SK-N-SH treated with all-trans-retinoic acid at 6 μM for 48 hours (cell line): ENCODE data around the gene VHLL.

Source experiments
- ESRRG ChIP-seq: fragments of 250-450 bp; sonication (Bioruptor Pico); IDR thresholded peaks from 2 replicates; pipeline ENCODE4 v1.6.1; 2021; ENCODE audit warnings: mild to moderate bottlenecking
- OSR1 ChIP-seq: fragments of 250-450 bp; sonication (Bioruptor Pico); IDR thresholded peaks from 2 replicates; pipeline ENCODE4 v1.8.0; 2022; ENCODE audit warnings: moderate library complexity, mild to moderate bottlenecking, inconsistent platforms
- TOX ChIP-seq: fragments of 250-450 bp; sonication (Bioruptor Pico); IDR thresholded peaks from 2 replicates; pipeline ENCODE4 v1.8.0; 2021; ENCODE audit warnings: mild to moderate bottlenecking, moderate library complexity, borderline replicate concordance
- ZC3H10 ChIP-seq: fragments of 250-450 bp; sonication (Bioruptor Pico); IDR thresholded peaks from 2 replicates; pipeline ENCODE4 v1.5.1; 2021; ENCODE audit warnings: mild to moderate bottlenecking, moderate library complexity
- ZFP3 ChIP-seq: fragments of 250-450 bp; sonication (Bioruptor Pico); IDR thresholded peaks from 2 replicates; pipeline ENCODE4 v1.5.0; 2020; ENCODE audit warnings: mild to moderate bottlenecking, moderate library complexity
- ZNF565 ChIP-seq: fragments of 450-650 bp; formaldehyde crosslinking; conservative IDR thresholded peaks from 2 replicates; pipeline ENCODE4 v1.5.0; 2020; ENCODE audit warnings: low read depth, mild to moderate bottlenecking, moderate library complexity
- ZNF70 ChIP-seq: fragments of 450-650 bp; formaldehyde crosslinking; IDR thresholded peaks from 2 replicates; pipeline ENCODE4 v1.5.0; 2020; ENCODE audit warnings: mild to moderate bottlenecking, moderate library complexity
- TF ChIP-seq, protein P1 (sequence below): fragments of 250-450 bp; sonication (Bioruptor Pico); IDR thresholded peaks from 2 replicates; pipeline ENCODE4 v1.8.0; 2020; ENCODE audit warnings: mild to moderate bottlenecking, moderate library complexity, borderline replicate concordance
- TF ChIP-seq, protein P2 (sequence below): fragments of 250-450 bp; sonication (Bioruptor Pico); IDR thresholded peaks from 2 replicates; pipeline ENCODE4 v1.5.1; 2020; ENCODE audit warnings: low read depth, mild to moderate bottlenecking, moderate library complexity
- TF ChIP-seq, protein P3 (sequence below): fragments of 250-450 bp; sonication (Bioruptor Pico); IDR thresholded peaks from 2 replicates; pipeline ENCODE4 v1.8.0; 2021; ENCODE audit warnings: low read depth, mild to moderate bottlenecking, moderate library complexity, borderline replicate concordance

DNA sequence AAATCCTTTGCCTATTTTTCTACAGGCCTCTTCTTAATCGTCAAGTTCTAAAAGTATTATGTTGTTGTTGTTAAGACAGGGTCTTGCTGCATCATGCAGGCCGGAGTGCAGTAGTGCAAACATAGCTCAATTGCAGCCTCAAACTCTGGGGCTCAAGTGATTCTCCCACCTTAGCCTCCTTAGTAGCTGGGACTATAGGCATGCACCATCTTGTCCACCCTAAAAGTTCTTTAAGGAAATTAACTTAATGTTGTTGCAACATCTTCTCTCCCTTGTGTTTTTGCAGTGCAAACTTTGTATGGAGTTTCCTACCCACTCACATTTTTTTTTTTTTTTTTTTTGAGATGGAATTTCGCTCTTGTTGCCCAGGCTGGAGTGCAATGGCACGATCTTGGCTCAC is 4.1 kb upstream of the VHLL start:
- no peak for TF ChIP-seq ZNF565 (CRISPR knock-in tag)
- TF ChIP-seq ZNF70 (CRISPR knock-in tag), result no peak
- TF ChIP-seq OSR1 (CRISPR knock-in tag), result no peak
- TF ChIP-seq, protein P1, sequence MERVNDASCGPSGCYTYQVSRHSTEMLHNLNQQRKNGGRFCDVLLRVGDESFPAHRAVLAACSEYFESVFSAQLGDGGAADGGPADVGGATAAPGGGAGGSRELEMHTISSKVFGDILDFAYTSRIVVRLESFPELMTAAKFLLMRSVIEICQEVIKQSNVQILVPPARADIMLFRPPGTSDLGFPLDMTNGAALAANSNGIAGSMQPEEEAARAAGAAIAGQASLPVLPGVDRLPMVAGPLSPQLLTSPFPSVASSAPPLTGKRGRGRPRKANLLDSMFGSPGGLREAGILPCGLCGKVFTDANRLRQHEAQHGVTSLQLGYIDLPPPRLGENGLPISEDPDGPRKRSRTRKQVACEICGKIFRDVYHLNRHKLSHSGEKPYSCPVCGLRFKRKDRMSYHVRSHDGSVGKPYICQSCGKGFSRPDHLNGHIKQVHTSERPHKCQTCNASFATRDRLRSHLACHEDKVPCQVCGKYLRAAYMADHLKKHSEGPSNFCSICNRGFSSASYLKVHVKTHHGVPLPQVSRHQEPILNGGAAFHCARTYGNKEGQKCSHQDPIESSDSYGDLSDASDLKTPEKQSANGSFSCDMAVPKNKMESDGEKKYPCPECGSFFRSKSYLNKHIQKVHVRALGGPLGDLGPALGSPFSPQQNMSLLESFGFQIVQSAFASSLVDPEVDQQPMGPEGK, result no peak
- TF ChIP-seq, protein P2, sequence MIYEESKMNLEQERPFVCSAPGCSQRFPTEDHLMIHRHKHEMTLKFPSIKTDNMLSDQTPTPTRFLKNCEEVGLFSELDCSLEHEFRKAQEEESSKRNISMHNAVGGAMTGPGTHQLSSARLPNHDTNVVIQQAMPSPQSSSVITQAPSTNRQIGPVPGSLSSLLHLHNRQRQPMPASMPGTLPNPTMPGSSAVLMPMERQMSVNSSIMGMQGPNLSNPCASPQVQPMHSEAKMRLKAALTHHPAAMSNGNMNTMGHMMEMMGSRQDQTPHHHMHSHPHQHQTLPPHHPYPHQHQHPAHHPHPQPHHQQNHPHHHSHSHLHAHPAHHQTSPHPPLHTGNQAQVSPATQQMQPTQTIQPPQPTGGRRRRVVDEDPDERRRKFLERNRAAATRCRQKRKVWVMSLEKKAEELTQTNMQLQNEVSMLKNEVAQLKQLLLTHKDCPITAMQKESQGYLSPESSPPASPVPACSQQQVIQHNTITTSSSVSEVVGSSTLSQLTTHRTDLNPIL (CRISPR knock-in tag), result no peak
- TF ChIP-seq, protein P3, sequence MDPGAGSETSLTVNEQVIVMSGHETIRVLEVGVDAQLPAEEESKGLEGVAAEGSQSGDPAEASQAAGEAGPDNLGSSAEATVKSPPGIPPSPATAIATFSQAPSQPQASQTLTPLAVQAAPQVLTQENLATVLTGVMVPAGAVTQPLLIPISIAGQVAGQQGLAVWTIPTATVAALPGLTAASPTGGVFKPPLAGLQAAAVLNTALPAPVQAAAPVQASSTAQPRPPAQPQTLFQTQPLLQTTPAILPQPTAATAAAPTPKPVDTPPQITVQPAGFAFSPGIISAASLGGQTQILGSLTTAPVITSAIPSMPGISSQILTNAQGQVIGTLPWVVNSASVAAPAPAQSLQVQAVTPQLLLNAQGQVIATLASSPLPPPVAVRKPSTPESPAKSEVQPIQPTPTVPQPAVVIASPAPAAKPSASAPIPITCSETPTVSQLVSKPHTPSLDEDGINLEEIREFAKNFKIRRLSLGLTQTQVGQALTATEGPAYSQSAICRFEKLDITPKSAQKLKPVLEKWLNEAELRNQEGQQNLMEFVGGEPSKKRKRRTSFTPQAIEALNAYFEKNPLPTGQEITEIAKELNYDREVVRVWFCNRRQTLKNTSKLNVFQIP, result no peak
- no peak for TF ChIP-seq ESRRG (CRISPR knock-in tag)
- TF ChIP-seq ZC3H10, result no peak
- TF ChIP-seq TOX, result no peak
- TF ChIP-seq ZFP3 (CRISPR knock-in tag), result no peak
